Suprapubic skin (tissue), 3 donors: ENCODE results near the gene ZNF804A.

Experiments used
- EP300 ChIP-seq: sonication (generic); formaldehyde crosslinking; IDR thresholded peaks from one replicate; pipeline ENCODE4 v1.6.1; 2017; ENCODE audit warnings: antibody characterized with exemption
- TF ChIP-seq, protein P1 (sequence below), 2 donors: fragments of 200-600 bp in 1 of 2; fragments of 450-650 bp in 1 of 2; sonication (generic) in 1 of 2; IDR thresholded peaks; one replicate each; pipeline ENCODE4 v1.5.1; 2016 to 2019; ENCODE audit warnings: antibody characterized with exemption in 2 of 2, mild to moderate bottlenecking in 1 of 2, moderate library complexity in 1 of 2

DNA sequence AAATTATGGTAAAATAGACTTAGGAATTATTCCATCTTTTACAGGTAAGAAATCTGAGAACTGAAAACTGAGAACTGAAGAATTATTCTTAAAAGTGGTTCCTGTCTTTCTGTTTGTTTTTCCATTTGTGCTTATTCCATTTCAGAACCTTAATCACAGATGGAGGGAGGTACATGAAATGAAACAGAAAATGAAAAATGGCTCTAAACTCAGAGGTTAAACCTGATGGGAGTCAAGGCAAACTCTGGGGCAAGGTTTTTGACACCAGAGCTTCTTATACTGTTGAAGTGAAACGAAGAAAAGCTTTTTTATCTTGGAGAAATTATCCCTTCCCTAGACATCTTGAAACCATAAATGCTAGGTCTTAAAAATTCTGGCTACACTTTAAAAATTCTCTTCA, 182.1 kb downstream of the ZNF804A start:
- TF ChIP-seq, protein P1, sequence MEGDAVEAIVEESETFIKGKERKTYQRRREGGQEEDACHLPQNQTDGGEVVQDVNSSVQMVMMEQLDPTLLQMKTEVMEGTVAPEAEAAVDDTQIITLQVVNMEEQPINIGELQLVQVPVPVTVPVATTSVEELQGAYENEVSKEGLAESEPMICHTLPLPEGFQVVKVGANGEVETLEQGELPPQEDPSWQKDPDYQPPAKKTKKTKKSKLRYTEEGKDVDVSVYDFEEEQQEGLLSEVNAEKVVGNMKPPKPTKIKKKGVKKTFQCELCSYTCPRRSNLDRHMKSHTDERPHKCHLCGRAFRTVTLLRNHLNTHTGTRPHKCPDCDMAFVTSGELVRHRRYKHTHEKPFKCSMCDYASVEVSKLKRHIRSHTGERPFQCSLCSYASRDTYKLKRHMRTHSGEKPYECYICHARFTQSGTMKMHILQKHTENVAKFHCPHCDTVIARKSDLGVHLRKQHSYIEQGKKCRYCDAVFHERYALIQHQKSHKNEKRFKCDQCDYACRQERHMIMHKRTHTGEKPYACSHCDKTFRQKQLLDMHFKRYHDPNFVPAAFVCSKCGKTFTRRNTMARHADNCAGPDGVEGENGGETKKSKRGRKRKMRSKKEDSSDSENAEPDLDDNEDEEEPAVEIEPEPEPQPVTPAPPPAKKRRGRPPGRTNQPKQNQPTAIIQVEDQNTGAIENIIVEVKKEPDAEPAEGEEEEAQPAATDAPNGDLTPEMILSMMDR (IDR thresholded peaks at IDR 0.05): no peak
- no peak for TF ChIP-seq EP300
